Fibroblast of lung (primary cell): ENCODE results near the gene FPR2. TPM values are rescaled to one million over a fixed set of nuclear protein-coding genes. Genes with fewer than 3 reads are reported as not detected.

Experiments
- DNase-seq, 2 donors: peaks; one replicate each; pipeline versions ENCODE4 v3.0.0 to v3.0.0-alpha.2; 2010; ENCODE audit warnings: low read depth in 2 of 2
- H2AFZ ChIP-seq: 2 replicates; pipeline ENCODE4 v1.5.1; 2012; ENCODE audit warnings: low read length, control low read depth, inconsistent platforms
- H3K27ac ChIP-seq: 2 replicates; pipeline ENCODE4 v1.5.1; 2011; ENCODE audit warnings: low read length, control low read depth; ENCODE audit not compliant: insufficient read depth
- H3K27me3 ChIP-seq: 2 replicates; pipeline ENCODE4 v1.5.1; 2011; ENCODE audit warnings: mild to moderate bottlenecking, low read length; ENCODE audit not compliant: control insufficient read depth, insufficient read depth
- H3K36me3 ChIP-seq: 2 replicates; pipeline ENCODE4 v1.5.1; 2011; ENCODE audit warnings: low read length; ENCODE audit not compliant: control insufficient read depth, insufficient read depth
- H3K4me1 ChIP-seq: 2 replicates; pipeline ENCODE4 v1.5.1; 2011; ENCODE audit warnings: low read length; ENCODE audit not compliant: control insufficient read depth, insufficient read depth; ENCODE audit errors: extremely low read depth
- H3K4me2 ChIP-seq: 2 replicates; pipeline ENCODE4 v1.5.1; 2011; ENCODE audit warnings: low read length, control low read depth; ENCODE audit not compliant: insufficient read depth; ENCODE audit errors: extremely low read depth
- H3K4me3 ChIP-seq, 4 experiments: fragments of 200-600 bp in 1 of 4; sonication (generic) in 1 of 4; replicated peaks in 1 of 4; 2 replicates each; pipeline ENCODE4 v1.5.1; 2011 to 2016; ENCODE audit warnings: low read length in 4 of 4, low read depth in 3 of 4, mild to moderate bottlenecking in 3 of 4, control low read depth in 2 of 4, inconsistent platforms in 1 of 4, mixed read lengths in 1 of 4; ENCODE audit not compliant: insufficient read depth in 1 of 4; ENCODE audit errors: control extremely low read depth in 1 of 4
- H3K79me2 ChIP-seq: 2 replicates; pipeline ENCODE4 v1.5.1; 2012; ENCODE audit warnings: mild to moderate bottlenecking, low read length, inconsistent platforms; ENCODE audit not compliant: control insufficient read depth, insufficient read depth
- H3K9ac ChIP-seq: 2 replicates; pipeline ENCODE4 v1.5.1; 2011; ENCODE audit warnings: mild to moderate bottlenecking, low read length, control low read depth; ENCODE audit not compliant: insufficient read depth
- H3K9me3 ChIP-seq: 2 replicates; pipeline ENCODE4 v1.5.1; 2012; ENCODE audit warnings: low read depth, low read length; ENCODE audit not compliant: control insufficient read depth, insufficient read depth
- H4K20me1 ChIP-seq: 2 replicates; pipeline ENCODE4 v1.5.1; 2011; ENCODE audit warnings: low read length; ENCODE audit not compliant: control insufficient read depth, insufficient read depth; ENCODE audit errors: extremely low read depth
- EZH2 ChIP-seq: IDR thresholded peaks from 2 replicates; pipeline ENCODE4 v1.5.1; 2012; ENCODE audit warnings: low read length, control low read depth, mild to moderate bottlenecking; ENCODE audit errors: missing control alignments
- polyA plus RNA-seq, 2 donors: library from polyadenylated mRNA; depleted of rRNA in 1 of 2; stranded (reverse) in 1 of 2; unstranded in 1 of 2; fragments of >200 nt; gene quantifications; 2 replicates each; pipeline ENCODE4 v1.2.1, GENCODE V29; 2011 to 2012; ENCODE audit warnings: missing spikeins in 1 of 2
- total RNA-seq: library from RNA; depleted of rRNA; stranded (reverse); fragments of >200 nt; gene quantifications from 2 replicates; pipeline ENCODE4 v1.2.1, GENCODE V29; 2014
- TF ChIP-seq, protein P1 (sequence below), 2 donors: IDR thresholded peaks in 1 of 2; conservative IDR thresholded peaks in 1 of 2; 1 replicate in 1 of 2; 2 replicates in 1 of 2; pipeline ENCODE4 v1.5.1; 2011 to 2012; ENCODE audit warnings: low read length in 2 of 2, control low read depth in 1 of 2, inconsistent platforms in 1 of 2, low read depth in 1 of 2, mild to moderate bottlenecking in 1 of 2

The FPR2 gene
- total and polyA plus RNA-seq, 2 donors (not counting 1 experiment from before 2014, with no cell fraction given): 0.12 TPM; not detected in 1

- H2AFZ ChIP-seq: no peak overlapping the region
- no peaks in the 10 kb centered on the region for H3K36me3 ChIP-seq
- no peak for DNase-seq
- no peak overlapping the region for H3K4me3 ChIP-seq
- H3K27ac ChIP-seq: no peak overlapping the region
- no peak overlapping the region for H3K4me2 ChIP-seq
- H3K79me2 ChIP-seq: no peaks in the 10 kb centered on the region
- H3K9ac ChIP-seq: no peak overlapping the region
- TF ChIP-seq, protein P1, sequence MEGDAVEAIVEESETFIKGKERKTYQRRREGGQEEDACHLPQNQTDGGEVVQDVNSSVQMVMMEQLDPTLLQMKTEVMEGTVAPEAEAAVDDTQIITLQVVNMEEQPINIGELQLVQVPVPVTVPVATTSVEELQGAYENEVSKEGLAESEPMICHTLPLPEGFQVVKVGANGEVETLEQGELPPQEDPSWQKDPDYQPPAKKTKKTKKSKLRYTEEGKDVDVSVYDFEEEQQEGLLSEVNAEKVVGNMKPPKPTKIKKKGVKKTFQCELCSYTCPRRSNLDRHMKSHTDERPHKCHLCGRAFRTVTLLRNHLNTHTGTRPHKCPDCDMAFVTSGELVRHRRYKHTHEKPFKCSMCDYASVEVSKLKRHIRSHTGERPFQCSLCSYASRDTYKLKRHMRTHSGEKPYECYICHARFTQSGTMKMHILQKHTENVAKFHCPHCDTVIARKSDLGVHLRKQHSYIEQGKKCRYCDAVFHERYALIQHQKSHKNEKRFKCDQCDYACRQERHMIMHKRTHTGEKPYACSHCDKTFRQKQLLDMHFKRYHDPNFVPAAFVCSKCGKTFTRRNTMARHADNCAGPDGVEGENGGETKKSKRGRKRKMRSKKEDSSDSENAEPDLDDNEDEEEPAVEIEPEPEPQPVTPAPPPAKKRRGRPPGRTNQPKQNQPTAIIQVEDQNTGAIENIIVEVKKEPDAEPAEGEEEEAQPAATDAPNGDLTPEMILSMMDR (conservative IDR thresholded peaks at IDR 0.05 in 1 of 2, IDR thresholded peaks at IDR 0.05 in 1 of 2; ENCODE audit: low read depth in 1 of 2, low read length in 2 of 2): no peak
- TF ChIP-seq EZH2: no peak
- H4K20me1 ChIP-seq: no peaks in the 10 kb centered on the region
- no peaks in the 10 kb centered on the region for H3K27me3 ChIP-seq
- no peaks in the 10 kb centered on the region for H3K9me3 ChIP-seq
- no peaks in the 10 kb centered on the region for H3K4me1 ChIP-seq
Measured at GRCh38 chr19:51789061-51789795, 28.2 kb downstream of the FPR2 start.

- H3K36me3 ChIP-seq: no peaks in the 10 kb centered on the region
- DNase-seq: no peak
- no peaks in the 10 kb centered on the region for H3K4me1 ChIP-seq
- H3K27me3 ChIP-seq: no peaks in the 10 kb centered on the region
- no peak overlapping the region for H3K4me2 ChIP-seq
- H2AFZ ChIP-seq: no peak overlapping the region
- no peak overlapping the region for H3K4me3 ChIP-seq
- no peak overlapping the region for H3K27ac ChIP-seq
- H3K79me2 ChIP-seq: no peaks in the 10 kb centered on the region
- H3K9me3 ChIP-seq: no peaks in the 10 kb centered on the region
- TF ChIP-seq, protein P1 (conservative IDR thresholded peaks at IDR 0.05 in 1 of 2, IDR thresholded peaks at IDR 0.05 in 1 of 2; ENCODE audit: low read depth in 1 of 2, low read length in 2 of 2): no peak
- no peak for TF ChIP-seq EZH2
- H3K9ac ChIP-seq: no peak overlapping the region
- H4K20me1 ChIP-seq: no peaks in the 10 kb centered on the region
Measured at GRCh38 chr19:51792932-51793331, 32.0 kb downstream of the FPR2 start.

DNA sequence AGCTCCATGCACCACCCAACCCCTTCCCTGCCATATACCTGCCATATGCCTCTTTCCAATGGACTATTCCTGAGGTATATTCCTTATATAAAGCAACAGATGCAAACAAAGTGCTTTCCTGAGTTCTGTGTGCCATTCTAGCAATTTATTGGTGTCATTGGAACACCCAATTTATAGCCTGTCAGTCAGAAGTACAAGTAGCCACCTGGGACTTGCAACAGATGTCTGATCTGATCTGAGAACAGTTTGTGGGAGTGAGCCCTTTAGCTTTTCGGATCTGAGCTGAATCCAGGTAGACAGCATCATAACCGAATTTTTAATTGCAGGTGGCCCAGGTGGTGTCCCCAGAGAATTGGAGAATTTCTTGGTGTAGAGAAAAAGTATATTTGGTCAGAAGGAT lies 33.0 kb downstream of the FPR2 start:
- Histone ChIP-seq H3K9me3 (no peaks in the 10 kb centered on the region), H4K20me1 (no peaks in the 10 kb centered on the region), H2AFZ (no peak overlapping the region), H3K4me2 (no peak overlapping the region), H3K27me3 (no peaks in the 10 kb centered on the region), H3K27ac (no peak overlapping the region), H3K36me3 (no peaks in the 10 kb centered on the region), H3K4me3 (no peak overlapping the region), H3K79me2 (no peaks in the 10 kb centered on the region), H3K4me1 (no peaks in the 10 kb centered on the region), H3K9ac (no peak overlapping the region)
- TF ChIP-seq EZH2: no peak
- TF ChIP-seq, protein P1 (conservative IDR thresholded peaks at IDR 0.05 in 1 of 2, IDR thresholded peaks at IDR 0.05 in 1 of 2; ENCODE audit: low read depth in 1 of 2, low read length in 2 of 2): no peak
- DNase-seq: no peak
